ENCODE data around the gene HDAC6. TPM values are rescaled to one million over a fixed set of nuclear protein-coding genes. Genes with fewer than 3 reads are reported as not detected.

HDAC6 gene
- total RNA-seq, 4 donors from 2014 or later, result 25.0 to 160 (median 123) TPM

- H3K4me1 ChIP-seq, result no peaks in the 10 kb centered on the region
- no peak overlapping the region for H3K27ac ChIP-seq
- H3K36me3 ChIP-seq, result no peaks in the 10 kb centered on the region
- TF ChIP-seq POLR2A (IDR thresholded peaks at IDR 0.05) (no peak), CTCF (IDR thresholded peaks at IDR 0.05) (no peak)
- no peak for DNase-seq
- H3K9me3 ChIP-seq, result no peaks in the 10 kb centered on the region
- intact Hi-C loops (cut with DNase I; ENCODE audit: low total_unique reads), result no loop called here
- no peak overlapping the region for H3K4me3 ChIP-seq
- no peaks in the 10 kb centered on the region for H3K27me3 ChIP-seq
Measured at GRCh38 chrX:48784726-48785125, 17.1 kb upstream of the HDAC6 start.

GRCh38 chrX:48785186-48785539 lies 16.7 kb upstream of the HDAC6 start:
- no peaks in the 10 kb centered on the region for H3K27me3 ChIP-seq
- no peak overlapping the region for H3K27ac ChIP-seq
- H3K9me3 ChIP-seq, result no peaks in the 10 kb centered on the region
- DNase-seq, result no peak
- H3K4me3 ChIP-seq, result no peak overlapping the region
- TF ChIP-seq CTCF (IDR thresholded peaks at IDR 0.05), result no peak
- H3K36me3 ChIP-seq, result no peaks in the 10 kb centered on the region
- intact Hi-C loops (cut with DNase I; ENCODE audit: low total_unique reads), result no loop called here
- H3K4me1 ChIP-seq, result no peaks in the 10 kb centered on the region

- intact Hi-C loops (cut with DNase I; ENCODE audit: low total_unique reads), result no loop called here
Measured at GRCh38 chrX:48785540-48786214, 16.2 kb upstream of the HDAC6 start.

GRCh38 chrX:48786341-48786800 lies 15.5 kb upstream of the HDAC6 start, which contains the start of gene GATA1:
Gene GATA1, plus strand, starts transcription at chrX:48786590. Its CDS starts 4,520 bp downstream, at chrX:48791110.
- intact Hi-C loops (cut with DNase I; ENCODE audit: low total_unique reads), result no loop called here
- Histone ChIP-seq H3K4me1 (no peaks in the 10 kb centered on the region), H3K36me3 (no peaks in the 10 kb centered on the region), H3K27me3 (no peaks in the 10 kb centered on the region), H3K27ac (no peak within 1 kb of the TSS), H3K4me3 (no peak within 1 kb of the TSS), H3K9me3 (no peaks in the 10 kb centered on the region)
- TF ChIP-seq POLR2A (IDR thresholded peaks at IDR 0.05) (no peak), CTCF (IDR thresholded peaks at IDR 0.05) (no peak)
- no peak for DNase-seq

More at GRCh38 chrX:48785540-48786214, 16.2 kb upstream of the HDAC6 start:
- H3K4me1 ChIP-seq, result no peaks in the 10 kb centered on the region
- H3K36me3 ChIP-seq, result no peaks in the 10 kb centered on the region
- no peaks in the 10 kb centered on the region for H3K9me3 ChIP-seq
- no peak overlapping the region for H3K27ac ChIP-seq
- no peak for DNase-seq
- no peak for TF ChIP-seq POLR2A (IDR thresholded peaks at IDR 0.05)
- no peak for TF ChIP-seq CTCF (IDR thresholded peaks at IDR 0.05)
- H3K27me3 ChIP-seq, result no peaks in the 10 kb centered on the region
- H3K4me3 ChIP-seq, result no peak overlapping the region

GRCh38 chrX:48786825-48787504 lies 14.9 kb upstream of the HDAC6 start:
- H3K9me3 ChIP-seq, result no peaks in the 10 kb centered on the region
- H3K36me3 ChIP-seq, result no peaks in the 10 kb centered on the region
- H3K4me3 ChIP-seq, result no peak overlapping the region
- intact Hi-C loops (cut with DNase I; ENCODE audit: low total_unique reads), result no loop called here
- H3K27ac ChIP-seq, result no peak overlapping the region
- H3K4me1 ChIP-seq, result no peaks in the 10 kb centered on the region
- no peaks in the 10 kb centered on the region for H3K27me3 ChIP-seq
- TF ChIP-seq CTCF (IDR thresholded peaks at IDR 0.05), result no peak
- no peak for TF ChIP-seq POLR2A (IDR thresholded peaks at IDR 0.05)
- DNase-seq, result no peak
